CD4-positive, alpha-beta T cell treated with Interleukin-12 subunit alpha and Interleukin-12 subunit beta, for 1 hour (primary cell): Measurements from ENCODE around the gene PIGK.
"Not testable (repeated sequence)": the region's sequence is repeated elsewhere in the genome, so short reads cannot be mapped to it uniquely, and the experiment has no call there.

Experiments
- DNase-seq: peaks from one replicate; pipeline ENCODE4 v3.0.0-alpha.2; 2020

PIGK gene

GRCh38 chr1:77188770-77189169 is 30.5 kb downstream of the PIGK start:
- DNase-seq, result no peak

GRCh38 chr1:77186907-77187306 is 32.3 kb downstream of the PIGK start:
- not testable (repeated sequence) for DNase-seq

- no peak for DNase-seq
Measured at GRCh38 chr1:77182083-77182482, 37.1 kb downstream of the PIGK start.

GRCh38 chr1:77179632-77180031 is 39.6 kb downstream of the PIGK start:
- no peak for DNase-seq

- no peak for DNase-seq
Measured at GRCh38 chr1:77175230-77175844, 43.9 kb downstream of the PIGK start.

- no peak for DNase-seq
Measured at GRCh38 chr1:77170687-77171086, 48.5 kb downstream of the PIGK start.

GRCh38 chr1:77168358-77168757 is 50.9 kb downstream of the PIGK start:
- DNase-seq, result no peak

GRCh38 chr1:77164434-77164944 is 54.7 kb downstream of the PIGK start:
- DNase-seq, result no peak

- DNase-seq, result not testable (repeated sequence)
Measured at GRCh38 chr1:77159706-77160105, 59.5 kb downstream of the PIGK start.

GRCh38 chr1:77156214-77156613 is 63.0 kb downstream of the PIGK start:
- DNase-seq, result no peak

- DNase-seq, result no peak
Measured at GRCh38 chr1:77146270-77146669, 73.0 kb downstream of the PIGK start.

- peak; percentile 19 for DNase-seq
Measured at GRCh38 chr1:77143529-77144121, 75.6 kb downstream of the PIGK start.

- no peak for DNase-seq
Measured at GRCh38 chr1:77139389-77139788, 79.8 kb downstream of the PIGK start.

GRCh38 chr1:77134359-77134758 is 84.9 kb downstream of the PIGK start:
- no peak for DNase-seq

GRCh38 chr1:77133731-77134358 is 85.4 kb downstream of the PIGK start:
- DNase-seq, result no peak

- peak; percentile 35 for DNase-seq
Measured at GRCh38 chr1:77126307-77126706, 92.9 kb downstream of the PIGK start.

GRCh38 chr1:77121503-77121902 is 97.7 kb downstream of the PIGK start:
- no peak for DNase-seq

- no peak for DNase-seq
Measured at GRCh38 chr1:77120950-77121349, 98.3 kb downstream of the PIGK start.

- DNase-seq, result no peak
Measured at GRCh38 chr1:77118712-77119111, 100.5 kb downstream of the PIGK start.

GRCh38 chr1:77104672-77105071 is 114.6 kb downstream of the PIGK start:
- DNase-seq, result no peak

- DNase-seq, result no peak
Measured at GRCh38 chr1:77103486-77103885, 115.7 kb downstream of the PIGK start.

- DNase-seq, result no peak
Measured at GRCh38 chr1:77100875-77101274, 118.4 kb downstream of the PIGK start.

GRCh38 chr1:77096496-77097255 is 122.6 kb downstream of the PIGK start:
- no peak for DNase-seq

- DNase-seq, result no peak
Measured at GRCh38 chr1:77095236-77095635, 124.0 kb downstream of the PIGK start.
